Measurements from ENCODE around the gene COX7B2.

The COX7B2 gene

GRCh38 chr4:46715468-46715867, 193.6 kb downstream of the COX7B2 start:
- no peak for DNase-seq (ENCODE audit: low read depth)

- DNase-seq (ENCODE audit: low read depth), result no peak
These were observed 210.2 kb downstream of the COX7B2 start for GRCh38 chr4:46698891-46699290.

Data from activated T-cell treated with anti-CD3 and anti-CD28 coated beads for 24 hours (primary cell).